DMS53 treated with DMSO at 0.1 percent for 48 hours (cell line): ENCODE data around the gene UGT1A4.

Experiments
- DNase-seq: peaks from one replicate; lab custom pipeline; 2025; ENCODE audit not compliant: unreplicated experiment; lab: John Stamatoyannopoulos, UW

The UGT1A4 gene

DNA sequence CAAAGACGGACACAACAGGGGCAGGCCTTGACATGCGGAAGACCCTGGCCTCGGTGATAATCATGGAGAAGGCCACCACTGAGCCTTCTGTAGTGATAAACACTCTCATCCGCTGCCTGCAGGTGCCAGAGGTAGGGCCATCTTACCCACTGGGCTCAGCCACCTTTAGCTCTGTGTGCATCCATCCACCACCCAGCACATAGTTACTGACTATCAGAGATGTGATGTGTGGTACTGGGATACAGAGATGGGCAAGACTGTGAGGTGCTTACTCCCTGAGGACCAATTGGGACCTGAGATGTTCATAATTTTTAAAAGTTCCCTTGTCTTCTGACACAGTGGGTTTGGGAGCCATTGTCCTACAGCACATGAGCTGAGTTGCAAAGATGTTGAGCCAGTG lies 61.2 kb downstream of the UGT1A4 start:
- DNase-seq: no peak

DNA sequence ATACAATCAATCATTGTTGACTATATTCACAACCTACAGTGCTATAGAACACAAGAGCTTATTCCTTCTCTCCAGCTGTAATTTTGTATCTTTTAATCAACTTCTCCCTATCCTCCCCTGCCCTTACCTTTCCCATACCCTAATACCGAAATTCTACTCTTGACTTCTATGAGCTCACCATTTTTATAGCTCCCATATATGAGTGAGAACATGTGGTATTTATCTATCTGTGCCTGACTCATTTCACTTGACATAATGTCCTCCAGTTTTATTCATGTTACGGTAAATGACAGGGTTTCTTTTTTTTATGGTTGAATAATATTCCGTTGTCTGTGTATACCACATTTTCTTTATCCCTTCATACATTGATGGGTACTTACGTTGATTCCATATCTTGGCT lies 62.2 kb downstream of the UGT1A4 start:
- DNase-seq: no peak

DNA sequence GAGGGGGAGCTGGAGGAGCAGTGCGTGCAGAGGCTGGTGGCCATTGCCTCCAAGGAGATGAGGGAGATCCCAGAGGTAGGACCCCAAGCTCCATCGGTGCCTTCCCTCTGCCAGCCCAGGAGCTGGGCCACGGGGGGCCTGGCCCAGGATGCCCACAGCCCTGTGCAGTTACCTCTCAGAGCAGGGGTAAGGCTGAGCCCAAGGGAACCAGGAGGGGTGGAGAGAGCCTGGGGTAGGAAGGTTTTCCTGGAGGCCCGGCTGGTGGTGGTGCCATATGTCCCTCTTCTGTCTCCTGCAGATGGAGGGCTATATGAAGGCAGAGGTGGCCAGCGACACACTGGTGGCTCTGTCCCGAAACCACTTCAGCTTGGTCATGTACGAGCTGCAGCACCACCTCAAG lies 71.0 kb downstream of the UGT1A4 start:
- no peak for DNase-seq

DNA sequence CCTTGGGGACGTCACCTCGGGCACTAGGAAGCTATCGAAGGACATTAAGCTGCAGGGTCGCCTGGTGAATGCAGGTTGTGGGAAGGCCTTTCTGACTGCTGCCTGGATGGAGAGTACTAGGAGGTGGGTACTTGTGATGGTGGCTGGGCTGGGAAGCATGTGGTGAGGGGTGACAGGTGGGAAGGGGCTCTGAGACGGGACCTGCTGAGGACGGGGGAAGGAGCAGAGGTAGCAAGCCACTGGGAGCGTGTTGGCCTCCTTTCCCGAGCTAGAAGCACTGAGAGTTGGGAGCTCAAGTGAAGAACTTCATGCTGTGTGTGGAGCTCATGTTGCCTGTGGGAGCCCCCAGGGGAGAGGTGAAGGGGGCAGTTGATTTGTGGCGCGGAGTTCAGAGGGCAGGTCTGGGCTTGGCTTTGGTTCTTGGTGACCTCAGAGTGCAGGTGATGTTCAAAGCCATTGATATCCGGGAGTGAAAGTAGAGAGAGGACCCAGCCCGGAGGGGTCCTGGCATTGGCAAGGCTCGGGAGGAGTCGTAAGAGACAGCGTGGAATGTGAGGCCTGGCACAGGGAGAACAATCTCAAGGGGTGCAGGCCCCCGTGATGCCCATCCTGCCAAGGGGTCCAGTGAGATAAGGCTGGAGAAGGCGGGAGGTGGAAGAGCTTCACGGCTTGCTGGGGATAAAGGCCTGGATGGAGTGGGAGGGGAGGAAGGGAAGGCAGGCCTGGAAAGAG lies 72.8 kb downstream of the UGT1A4 start:
- DNase-seq: no peak

DNA sequence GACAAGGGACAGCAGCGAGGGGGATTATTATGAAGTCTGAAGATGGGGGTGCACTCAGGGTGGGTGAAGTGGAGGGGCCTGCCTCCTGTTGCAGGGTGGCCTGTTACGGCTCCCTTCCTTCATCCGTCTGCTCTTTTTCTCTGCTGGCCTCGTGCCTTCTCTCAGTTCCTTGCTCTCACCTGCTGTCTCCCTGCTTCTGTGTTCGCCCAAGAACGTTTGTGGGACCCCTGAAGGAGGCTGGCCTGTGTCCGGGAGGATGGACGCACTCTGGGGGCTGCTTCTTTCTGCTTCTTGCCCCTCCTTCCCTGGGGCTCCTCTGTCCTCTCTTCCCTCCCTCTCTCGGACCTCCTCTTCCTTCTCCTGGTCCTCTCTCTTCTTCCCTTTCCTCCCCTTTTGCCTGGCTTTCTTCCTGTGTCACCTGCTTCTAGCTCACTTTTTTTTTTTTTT lies 73.4 kb downstream of the UGT1A4 start:
- DNase-seq: peak; percentile 3

DNA sequence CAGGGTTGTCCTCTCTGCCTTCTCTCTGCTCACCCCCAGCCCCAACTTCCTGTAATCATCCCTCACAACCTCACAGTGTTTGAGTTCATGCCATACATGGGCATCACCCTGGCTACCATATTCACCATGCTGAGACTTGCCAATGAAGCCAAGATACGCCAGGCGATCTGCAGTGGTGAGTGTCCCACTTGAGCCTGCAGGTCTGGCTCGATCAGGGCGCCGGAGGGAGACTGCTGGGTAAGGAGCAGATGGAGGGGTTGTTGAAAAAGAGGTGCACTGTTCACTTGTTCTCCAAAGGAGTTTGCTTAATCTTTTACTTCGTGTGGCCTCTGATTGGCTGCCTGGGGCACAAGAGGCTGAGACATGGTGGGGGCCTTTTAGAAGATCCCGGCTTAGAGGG lies 74.2 kb downstream of the UGT1A4 start:
- DNase-seq: no peak

DNA sequence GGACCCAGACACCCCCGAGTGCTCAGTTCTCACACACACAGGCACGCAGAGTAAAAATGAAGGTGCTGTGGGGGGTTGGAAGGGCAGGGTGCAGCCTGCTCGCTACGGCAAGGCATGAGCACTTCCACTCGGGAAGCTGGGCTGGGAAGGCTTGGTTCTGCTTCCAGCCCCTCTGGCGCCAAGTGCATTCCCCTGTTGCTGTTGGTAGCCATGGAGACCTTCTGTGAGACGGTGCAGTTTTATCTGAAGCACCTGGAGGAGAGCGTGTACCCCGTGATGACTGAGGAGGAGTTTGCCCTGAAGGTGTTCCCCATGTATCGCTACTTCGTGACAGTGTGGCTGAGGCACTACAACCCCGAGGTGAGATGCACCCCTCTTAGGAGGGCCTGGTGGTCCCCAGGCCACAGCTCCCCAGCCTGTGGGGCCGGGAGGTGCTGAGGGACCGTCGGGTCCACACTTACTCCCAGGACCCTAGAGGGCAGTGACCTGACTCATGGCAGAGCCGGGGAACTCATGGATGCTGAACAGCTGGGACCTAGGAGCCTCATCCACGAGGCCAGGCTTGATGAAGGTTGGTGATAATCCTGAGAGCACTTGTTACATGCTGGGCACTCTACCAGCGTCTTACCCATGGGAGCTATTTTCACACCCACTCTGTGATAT lies 75.1 kb downstream of the UGT1A4 start:
- DNase-seq: no peak

DNA sequence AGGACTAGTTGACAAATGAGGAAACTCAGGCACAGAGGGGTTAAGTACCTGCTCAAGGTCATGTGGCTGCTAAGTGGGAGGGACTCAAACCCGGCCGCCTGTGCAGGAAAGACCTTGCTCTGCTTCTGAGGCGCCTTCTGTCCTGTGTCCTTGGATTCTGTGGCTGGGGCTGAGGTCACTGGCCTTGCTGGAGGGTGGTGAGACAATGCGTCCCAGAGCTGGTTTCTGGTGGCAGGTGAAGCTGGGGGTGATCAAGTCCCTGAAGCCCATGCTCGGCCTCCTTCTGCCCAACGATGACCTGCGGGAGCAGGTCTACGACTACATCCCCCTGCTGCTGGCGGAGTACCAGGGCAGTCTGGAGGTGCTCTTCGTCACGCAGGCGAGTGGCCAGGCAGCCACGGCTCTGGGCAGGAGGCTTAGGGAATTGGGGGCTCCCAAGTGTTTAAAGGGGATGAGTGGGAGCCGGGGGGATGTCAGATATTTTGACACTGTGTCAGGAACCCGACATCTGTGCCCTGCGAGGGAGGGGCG lies 75.7 kb downstream of the UGT1A4 start:
- DNase-seq: no peak

DNA sequence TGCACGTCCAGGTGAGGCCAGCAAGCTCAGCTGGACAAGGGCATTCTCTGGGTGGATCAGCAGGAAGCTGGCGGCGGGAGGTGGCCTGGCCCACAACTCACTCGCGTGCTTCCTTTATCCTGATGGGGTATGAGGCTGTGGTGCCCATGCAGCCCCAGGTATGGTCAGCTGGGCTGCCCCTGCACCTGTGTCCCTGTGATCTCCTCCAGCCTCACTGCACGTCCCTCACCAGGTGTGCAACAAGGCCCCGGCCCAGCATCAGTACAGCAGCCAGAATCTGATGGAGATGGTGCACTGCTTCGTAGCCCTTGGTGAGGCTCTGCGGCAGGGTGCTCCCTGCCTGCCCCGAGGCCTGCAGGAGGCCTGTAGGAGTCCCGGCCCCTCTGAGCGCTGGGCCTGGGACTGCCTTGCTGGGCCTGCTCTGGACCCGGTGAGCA lies 77.2 kb downstream of the UGT1A4 start:
- DNase-seq: no peak

DNA sequence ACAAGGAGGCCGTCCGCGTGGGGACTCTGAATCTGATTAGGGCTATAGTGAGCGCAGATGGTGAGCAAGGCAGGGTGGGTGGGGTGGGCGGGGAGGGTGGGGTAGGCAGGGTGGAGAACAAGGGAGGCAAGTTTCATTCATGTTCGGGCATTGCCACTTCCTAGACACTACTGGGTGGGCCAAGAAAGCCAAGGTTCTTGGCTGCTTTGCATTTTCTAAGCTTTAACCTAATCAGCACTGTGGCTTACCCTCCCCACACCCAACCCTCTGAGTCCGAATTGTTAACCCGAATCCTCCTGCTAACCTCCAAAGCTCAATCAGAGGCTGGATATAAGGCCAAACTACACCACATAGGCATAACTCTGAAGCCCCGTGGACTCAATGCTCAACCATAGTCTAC lies 77.7 kb downstream of the UGT1A4 start:
- no peak for DNase-seq

DNA sequence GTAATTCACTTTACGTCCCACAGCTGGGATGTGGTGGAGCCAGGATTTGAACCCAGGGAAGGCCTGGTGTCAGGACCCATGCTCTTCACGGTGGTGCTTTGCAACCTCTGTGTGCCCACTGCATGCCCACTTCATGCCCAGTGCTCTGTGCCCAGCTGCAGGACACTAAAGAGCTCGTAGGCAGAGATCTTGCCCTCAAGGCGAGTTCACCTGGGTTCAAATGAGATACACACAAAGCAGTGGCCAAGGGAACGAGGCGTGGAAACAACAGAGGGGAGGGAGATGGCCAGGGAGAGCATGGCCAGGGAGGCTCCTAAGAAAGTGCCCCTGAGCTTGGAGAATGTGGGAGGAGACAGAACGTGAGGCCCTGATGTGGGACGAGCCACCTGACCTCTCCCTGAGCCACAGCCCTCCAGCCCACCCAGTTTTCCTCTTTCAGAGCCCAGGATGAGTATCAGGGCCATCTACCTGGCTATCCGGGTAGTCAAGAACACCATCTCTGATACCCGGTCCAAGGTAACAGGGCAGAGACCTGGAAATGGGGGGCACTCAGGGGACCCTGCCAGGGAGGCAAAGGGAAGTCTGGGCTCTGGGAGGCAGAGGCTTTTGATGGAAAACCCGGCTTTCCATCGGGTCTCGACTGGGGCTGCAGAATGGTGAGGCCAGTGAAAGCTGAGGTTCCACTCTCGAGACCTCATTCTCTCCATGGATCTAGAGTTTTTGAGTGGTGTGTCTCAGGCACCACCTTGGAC lies 80.0 kb downstream of the UGT1A4 start:
- DNase-seq: no peak

DNA sequence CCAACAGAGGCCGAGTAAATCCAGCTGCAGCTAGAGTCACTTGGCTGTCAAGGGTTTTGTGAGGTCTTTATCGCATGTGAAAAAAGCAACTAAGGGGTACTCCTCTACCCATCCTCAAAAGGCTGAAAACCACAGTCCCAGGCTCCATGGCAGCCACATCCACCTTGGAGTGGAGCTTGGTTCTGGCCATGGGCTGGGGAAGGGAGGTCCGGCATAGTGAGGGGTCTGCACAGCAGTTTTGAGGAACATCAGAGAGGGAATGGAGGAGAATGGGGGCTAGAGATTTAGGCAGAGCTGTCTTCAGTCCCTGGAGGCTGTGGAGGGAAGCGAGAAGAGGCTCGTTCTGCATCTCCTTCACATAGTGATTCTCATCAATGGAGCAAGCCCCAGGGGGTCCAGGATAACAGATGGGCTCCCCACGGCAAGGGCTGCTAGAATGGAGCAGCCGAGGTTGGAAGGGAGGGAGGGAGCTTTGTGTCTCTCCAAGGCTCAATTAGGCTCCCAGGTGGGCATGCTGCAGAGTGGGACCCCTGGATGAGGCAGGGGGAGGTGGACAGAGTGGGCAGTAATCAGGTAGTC lies 80.6 kb downstream of the UGT1A4 start:
- no peak for DNase-seq

DNA sequence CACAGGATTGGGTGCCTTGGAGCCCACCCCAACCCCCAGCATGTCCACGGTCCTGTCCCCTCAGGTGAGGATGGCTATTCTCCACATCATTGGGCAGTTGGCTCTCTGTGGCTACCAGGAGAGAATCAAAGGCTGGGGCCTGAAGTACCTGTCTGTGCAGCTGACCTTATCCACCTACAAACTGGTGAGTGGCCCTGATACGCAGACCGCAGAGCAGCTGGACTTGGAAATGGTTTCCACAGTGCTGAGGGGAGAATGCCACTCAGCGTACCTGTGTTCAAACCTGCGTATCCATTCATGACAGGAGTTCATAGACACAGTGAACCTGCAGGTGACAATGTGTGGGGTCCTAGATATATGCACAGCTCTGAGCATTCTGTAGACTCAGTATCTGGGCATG lies 81.2 kb downstream of the UGT1A4 start:
- no peak for DNase-seq

DNA sequence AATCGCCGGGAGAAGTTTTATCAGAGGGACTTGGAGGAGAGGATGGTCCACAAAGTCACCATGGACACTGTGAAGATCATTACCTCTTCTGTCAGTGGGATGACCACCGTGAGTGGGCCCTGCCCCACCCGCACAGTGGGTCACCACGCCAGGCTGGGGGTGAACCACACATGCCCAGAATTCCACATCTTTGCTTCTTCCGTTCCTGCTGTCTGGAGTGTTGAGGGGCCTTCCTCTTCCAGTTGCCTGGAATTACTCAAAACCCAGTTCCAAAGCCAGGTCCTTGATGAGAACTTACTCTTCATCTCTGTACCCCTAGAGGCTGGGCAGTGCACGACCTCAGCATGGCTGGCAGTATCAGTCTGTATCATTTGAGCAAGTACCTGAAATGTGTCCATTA lies 81.7 kb downstream of the UGT1A4 start:
- DNase-seq: no peak

DNA sequence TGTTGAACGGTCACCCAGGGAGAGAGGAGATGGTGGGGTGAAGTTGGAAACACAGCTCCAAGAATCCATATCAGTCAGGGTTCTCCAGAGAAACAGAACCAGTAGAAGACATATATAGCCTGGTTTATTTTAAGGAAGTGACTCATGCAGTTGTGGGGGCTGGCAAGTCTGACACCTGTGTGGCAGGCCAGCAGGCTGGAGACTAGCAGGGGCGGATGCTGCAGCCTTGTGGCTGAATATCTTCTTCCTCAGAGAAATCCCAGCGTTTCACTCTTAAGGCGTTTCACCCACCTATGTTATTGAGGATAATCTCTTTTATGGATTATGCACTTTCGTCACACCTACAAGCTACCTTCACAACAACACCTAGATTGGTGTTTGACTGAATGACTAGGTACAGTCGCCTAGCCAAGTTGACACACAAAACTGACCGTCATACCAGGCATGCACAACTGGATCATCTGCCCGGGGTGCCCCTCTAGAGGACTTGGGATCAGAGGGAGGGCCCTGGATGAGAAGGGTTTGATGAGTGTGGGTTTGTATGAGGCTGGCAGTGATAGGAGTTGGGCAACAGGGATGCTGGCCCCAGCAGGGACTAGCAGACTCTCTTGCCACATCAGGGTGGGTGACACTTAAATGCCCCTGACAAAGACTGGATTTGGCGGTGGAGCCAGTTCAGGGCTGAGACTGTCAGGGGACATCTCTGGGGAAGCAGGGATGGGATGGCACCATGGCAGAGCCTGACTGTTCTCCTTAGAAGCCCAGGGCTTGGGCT lies 83.0 kb downstream of the UGT1A4 start:
- DNase-seq: no peak

DNA sequence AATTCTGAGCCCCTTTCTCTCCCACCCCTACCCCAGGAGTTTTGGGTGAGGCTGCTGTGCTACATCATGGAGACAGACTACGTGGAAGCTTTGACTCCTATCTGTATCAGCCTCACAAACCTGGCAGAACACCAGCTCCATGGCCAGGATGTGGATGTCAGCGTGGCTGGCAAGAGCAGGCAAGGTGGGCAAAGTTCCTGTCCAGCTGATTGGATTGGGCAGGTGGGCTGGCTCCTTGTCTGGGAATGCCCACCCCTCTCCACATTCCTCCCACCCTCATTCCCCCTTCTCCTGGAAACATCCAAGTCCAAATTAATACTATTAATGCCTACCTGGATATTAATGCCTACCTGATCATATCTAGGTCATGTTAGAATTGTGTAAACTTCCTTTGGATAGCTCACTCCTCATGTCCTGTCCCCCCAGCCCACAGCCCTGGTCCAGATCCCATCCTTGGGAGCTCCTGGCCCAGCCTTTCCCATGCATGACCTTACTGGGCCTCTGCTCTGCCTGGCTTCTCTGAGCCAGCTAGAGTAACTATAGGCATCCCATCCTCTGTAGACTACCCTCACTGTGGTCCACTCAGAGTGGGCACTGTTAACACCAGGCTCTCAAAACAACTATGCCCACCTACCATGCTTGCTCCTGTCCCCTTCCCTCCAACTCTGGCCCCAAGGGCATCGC lies 83.7 kb downstream of the UGT1A4 start:
- DNase-seq: no peak

DNA sequence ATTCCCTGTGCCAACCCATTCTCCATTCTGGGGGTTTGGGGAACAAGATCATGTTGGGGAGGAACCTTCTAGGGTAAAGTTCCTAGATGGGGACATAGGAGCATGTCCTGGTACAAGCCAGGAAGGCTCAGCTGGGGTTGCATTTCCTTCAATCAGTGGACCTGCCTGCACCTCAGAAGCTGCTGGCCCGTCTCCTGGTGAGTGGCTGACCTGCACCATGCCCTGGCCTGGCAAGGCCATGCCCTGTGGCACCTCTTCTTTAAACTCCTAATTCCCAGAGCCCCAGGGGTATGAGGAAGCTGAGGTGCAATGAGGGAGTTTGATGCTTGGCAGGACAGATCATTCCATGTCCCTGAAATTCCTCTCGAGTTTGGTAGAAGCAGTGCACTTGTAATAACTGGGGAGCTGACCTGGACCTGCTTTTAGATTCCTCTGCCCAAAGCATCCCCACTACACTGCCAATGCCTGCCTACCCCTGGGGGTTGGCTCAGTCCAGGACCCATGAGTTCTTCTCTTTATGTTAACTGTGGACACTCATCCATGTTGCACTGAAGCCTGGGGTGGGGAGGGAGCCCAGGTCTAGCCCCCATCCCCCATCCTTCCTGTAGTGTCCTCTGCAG lies 84.9 kb downstream of the UGT1A4 start:
- no peak for DNase-seq

DNA sequence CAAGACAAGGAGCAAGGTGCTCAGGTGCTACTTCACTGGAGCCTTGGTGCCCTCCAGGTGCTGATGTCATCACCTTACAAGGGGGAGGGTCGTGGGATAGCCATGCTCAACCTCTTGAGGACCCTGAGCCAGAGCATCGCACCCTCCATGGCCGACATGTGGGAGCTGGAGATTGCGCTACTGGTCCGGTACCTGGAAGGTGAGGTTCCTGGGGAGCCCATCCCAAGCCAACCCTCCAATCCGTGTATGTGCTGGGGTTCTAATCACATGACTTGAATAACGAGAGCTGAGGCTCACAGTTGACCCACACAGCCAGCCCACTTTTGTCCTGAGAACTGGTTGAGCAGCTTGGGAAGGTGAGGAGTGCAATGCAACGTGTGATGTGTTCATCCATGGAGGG lies 85.5 kb downstream of the UGT1A4 start:
- DNase-seq: no peak

DNA sequence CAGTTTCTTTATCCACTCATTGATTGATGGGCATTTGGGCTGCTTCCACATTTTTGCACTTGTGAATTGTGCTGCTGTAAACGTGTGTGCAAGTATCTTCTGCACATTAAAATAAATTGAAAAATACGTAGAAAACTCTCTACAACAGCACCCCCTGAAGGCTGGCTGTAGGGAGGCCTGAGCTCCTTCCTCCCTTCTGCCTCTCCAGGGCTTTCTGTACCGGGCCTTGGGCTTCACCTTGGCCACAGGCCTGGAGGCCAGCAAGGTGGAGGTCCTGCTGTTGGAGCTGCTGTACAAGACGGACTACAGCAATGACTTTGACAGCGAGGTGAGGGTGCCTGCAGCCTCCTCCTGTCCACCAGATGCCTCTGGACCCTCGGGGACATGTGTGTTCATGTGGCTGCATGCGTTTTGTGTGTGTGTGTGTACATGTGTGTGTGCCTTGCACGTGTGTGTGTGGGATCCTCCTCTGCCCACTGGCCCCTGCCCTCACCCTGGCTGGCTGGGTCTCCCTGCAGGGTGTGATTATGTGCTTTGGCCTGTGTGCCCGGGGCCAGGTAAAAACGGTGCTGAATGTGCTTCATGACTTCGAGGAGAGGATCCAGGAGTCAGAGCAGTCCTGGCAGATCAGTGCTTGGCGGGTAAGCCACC lies 88.8 kb downstream of the UGT1A4 start:
- no peak for DNase-seq
